Activated CD4-positive, alpha-beta memory T cell treated with anti-CD3 and anti-CD28 coated beads for 36 hours (primary cell): ENCODE measurements around the gene ASH1L. TPM values are rescaled to one million over a fixed set of nuclear protein-coding genes. Genes with fewer than 3 reads are reported as not detected.
"Not testable (repeated sequence)": the region's sequence is repeated elsewhere in the genome, so short reads cannot be mapped to it uniquely, and the experiment has no call there.

Experiments
- CTCF ChIA-PET: fragments of 350-600 bp; sonication (Branson Sonifier 250); formaldehyde crosslinking; loops from one replicate; lab custom pipeline; 2021; ENCODE audit warnings: antibody characterized with exemption, inconsistent platforms; lab: Charles Lee
- POLR2A ChIA-PET: fragments of 350-600 bp; sonication (Branson Sonifier 250); formaldehyde crosslinking; loops from one replicate; lab custom pipeline; 2021; ENCODE audit warnings: antibody characterized with exemption; lab: Charles Lee
- DNase-seq: peaks from one replicate; pipeline ENCODE4 v3.0.0-alpha.2; 2020
- H3K27ac Mint-ChIP-seq: one replicate; pipeline ENCODE4 v1.8.0; 2021; ENCODE audit warnings: mixed read lengths
- H3K27me3 Mint-ChIP-seq: one replicate; pipeline ENCODE4 v1.8.0; 2021; ENCODE audit warnings: mixed read lengths
- H3K36me3 Mint-ChIP-seq: one replicate; pipeline ENCODE4 v1.8.0; 2021; ENCODE audit warnings: mixed read lengths
- H3K4me1 Mint-ChIP-seq: one replicate; pipeline ENCODE4 v1.8.0; 2021; ENCODE audit warnings: low read depth, mixed read lengths
- H3K4me3 Mint-ChIP-seq: one replicate; pipeline ENCODE4 v1.8.0; 2021; ENCODE audit warnings: mild to moderate bottlenecking, mixed read lengths
- H3K9me3 Mint-ChIP-seq: one replicate; pipeline ENCODE4 v1.8.0; 2021; ENCODE audit warnings: mixed read lengths
- intact Hi-C: fragments of 100-400 bp; cut with micrococcal nuclease; formaldehyde crosslinking; loops from one replicate; pipeline ENCODE4 v1.15.1; 2023
- total RNA-seq, 2 experiments: library from RNA; stranded (reverse); gene quantifications; one replicate each; pipeline ENCODE4 v1.2.3, GENCODE V29; 2021

ASH1L gene
- total RNA-seq, 2 experiments from 2014 or later: 28.8 to 29.6 TPM

- H3K27ac Mint-ChIP-seq: no peak overlapping the region
- peaks cover 45% of the 10 kb centered on the region for H3K36me3 Mint-ChIP-seq
- no peak overlapping the region for H3K4me3 Mint-ChIP-seq
- no peaks in the 10 kb centered on the region for H3K27me3 Mint-ChIP-seq
- H3K9me3 Mint-ChIP-seq: no peaks in the 10 kb centered on the region
- no peaks in the 10 kb centered on the region for H3K4me1 Mint-ChIP-seq
- ChIA-PET POLR2A (no interaction called here), CTCF (interaction anchor here (1.8 to 2.1 kb wide), 2 partner anchors 7 to 89 kb away, joined by 4 to 15 read pairs; no protein-coding TSS in a partner anchor)
- intact Hi-C loops: no loop called here
- DNase-seq: no peak
These were observed 223.0 kb downstream of the ASH1L start for GRCh38 chr1:155339515-155340097.

GRCh38 chr1:155334962-155335361 is 227.6 kb downstream of the ASH1L start:
- ChIA-PET POLR2A (no interaction called here), CTCF (interaction anchor here (1.5 kb wide), 1 partner anchor 11 kb away, joined by 5 read pairs; no protein-coding TSS in a partner anchor)
- no peak overlapping the region for H3K27ac Mint-ChIP-seq
- no peaks in the 10 kb centered on the region for H3K4me1 Mint-ChIP-seq
- intact Hi-C loops: no loop called here
- H3K9me3 Mint-ChIP-seq: no peaks in the 10 kb centered on the region
- H3K4me3 Mint-ChIP-seq: no peak overlapping the region
- H3K36me3 Mint-ChIP-seq: peaks cover 35% of the 10 kb centered on the region
- no peaks in the 10 kb centered on the region for H3K27me3 Mint-ChIP-seq
- DNase-seq: no peak

- ChIA-PET POLR2A (no interaction called here), CTCF (no interaction called here)
- no peak for DNase-seq
- H3K27me3 Mint-ChIP-seq: no peaks in the 10 kb centered on the region
- intact Hi-C loops: loop anchor here (10.0 kb wide), 1 partner anchor 265 kb away; no protein-coding TSS in a partner anchor
- no peaks in the 10 kb centered on the region for H3K9me3 Mint-ChIP-seq
- H3K27ac Mint-ChIP-seq: peak overlapping the region; percentile 45
- H3K36me3 Mint-ChIP-seq: peaks cover 15% of the 10 kb centered on the region
- H3K4me3 Mint-ChIP-seq: no peak overlapping the region
- peaks cover 4% of the 10 kb centered on the region for H3K4me1 Mint-ChIP-seq
These were observed 232.5 kb downstream of the ASH1L start for GRCh38 chr1:155329980-155330598.

DNA sequence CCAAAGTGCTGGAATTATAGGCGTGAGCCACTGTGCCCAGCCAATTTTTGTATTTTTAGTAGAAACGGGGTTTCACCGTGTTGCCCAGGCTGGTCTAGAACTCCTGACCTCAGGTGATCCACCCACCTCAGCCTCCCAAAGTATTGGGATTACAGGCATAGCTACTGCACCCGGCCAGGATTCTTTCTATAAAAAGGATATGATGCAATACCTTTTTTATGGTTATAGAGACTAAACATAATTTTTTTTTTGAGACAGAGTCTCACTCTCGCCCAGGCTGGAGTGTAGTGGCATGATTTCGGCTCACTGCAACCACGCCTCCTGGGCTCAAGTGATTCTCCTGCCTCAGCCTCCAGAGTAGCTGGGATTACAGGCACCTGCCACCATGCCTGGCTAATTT is 233.7 kb downstream of the ASH1L start:
- H3K9me3 Mint-ChIP-seq, H3K27ac Mint-ChIP-seq, DNase-seq, H3K27me3 Mint-ChIP-seq, POLR2A ChIA-PET, H3K4me3 Mint-ChIP-seq, H3K4me1 Mint-ChIP-seq: not testable (repeated sequence)
- CTCF ChIA-PET: interaction anchor here (0.6 to 2.9 kb wide), 4 partner anchors 11 to 532 kb away, joined by 3 to 19 read pairs (median 4); no protein-coding TSS in a partner anchor
- H3K36me3 Mint-ChIP-seq: peaks cover 13% of the 10 kb centered on the region
- intact Hi-C loops: loop anchor here (10.0 kb wide), 1 partner anchor 266 kb away; no protein-coding TSS in a partner anchor

DNA sequence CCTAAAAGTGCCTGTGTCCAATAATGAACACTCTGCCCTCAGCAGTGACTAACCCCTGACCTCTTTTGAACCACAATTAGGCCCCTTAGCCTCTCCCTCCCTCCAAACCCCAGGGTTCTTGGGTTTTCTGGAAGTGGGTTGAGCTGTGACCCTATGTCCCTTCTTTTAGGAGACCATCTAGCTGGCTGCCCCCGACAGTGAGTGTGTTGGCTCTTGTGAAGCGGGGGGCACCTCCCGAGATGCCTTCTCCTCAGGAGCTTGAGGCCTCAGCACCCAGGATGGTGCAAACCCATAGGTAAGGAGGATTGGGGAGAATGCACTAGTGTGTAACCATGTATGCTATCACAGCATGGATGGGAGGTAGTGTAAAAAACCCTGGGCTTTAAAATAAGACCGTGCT is 234.6 kb downstream of the ASH1L start:
- DNase-seq: no peak
- Mint-ChIP-seq H3K9me3 (no peaks in the 10 kb centered on the region), H3K36me3 (peaks cover 9% of the 10 kb centered on the region), H3K4me1 (peaks cover 4% of the 10 kb centered on the region), H3K27ac (no peak overlapping the region), H3K4me3 (no peak overlapping the region), H3K27me3 (no peaks in the 10 kb centered on the region)
- POLR2A ChIA-PET: interaction anchor here (0.7 kb wide), 1 partner anchor 15 kb away, joined by 5 read pairs; no protein-coding TSS in a partner anchor
- intact Hi-C loops: loop anchor here (10.0 kb wide), 1 partner anchor 267 kb away; no protein-coding TSS in a partner anchor
- CTCF ChIA-PET: interaction anchor here (0.6 to 2.9 kb wide), 4 partner anchors 10 to 176 kb away, joined by 4 to 19 read pairs (median 4); no protein-coding TSS in a partner anchor

DNA sequence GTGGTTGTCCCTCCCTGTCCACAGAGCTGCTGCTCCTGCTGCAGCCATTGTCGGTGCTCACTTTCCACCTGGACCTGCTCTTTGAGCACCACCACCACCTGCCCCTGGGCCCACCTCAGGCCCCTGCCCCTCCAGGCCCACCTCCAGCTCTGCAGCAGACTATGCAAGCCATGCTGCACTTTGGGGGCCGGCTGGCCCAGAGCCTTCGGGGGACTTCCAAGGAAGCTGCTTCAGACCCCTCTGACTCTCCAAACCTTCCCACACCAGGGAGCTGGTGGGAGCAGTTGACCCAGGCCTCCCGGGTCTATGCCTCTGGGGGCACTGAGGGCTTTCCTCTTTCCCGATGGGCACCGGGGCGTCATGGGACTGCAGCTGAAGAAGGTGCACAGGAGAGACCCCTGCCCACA is 236.0 kb downstream of the ASH1L start:
- H3K36me3 Mint-ChIP-seq: peaks cover 9% of the 10 kb centered on the region
- H3K9me3 Mint-ChIP-seq: no peaks in the 10 kb centered on the region
- no peak overlapping the region for H3K27ac Mint-ChIP-seq
- DNase-seq: no peak
- ChIA-PET CTCF (interaction anchor here (2.9 kb wide), 1 partner anchor 76 kb away, joined by 19 read pairs; no protein-coding TSS in a partner anchor), POLR2A (no interaction called here)
- peaks cover 12% of the 10 kb centered on the region for H3K4me1 Mint-ChIP-seq
- no peak overlapping the region for H3K4me3 Mint-ChIP-seq
- H3K27me3 Mint-ChIP-seq: no peaks in the 10 kb centered on the region
- intact Hi-C loops: loop anchor here (10.0 kb wide), 1 partner anchor 268 kb away; no protein-coding TSS in a partner anchor

GRCh38 chr1:155326020-155326526 is 236.5 kb downstream of the ASH1L start:
- POLR2A ChIA-PET: no interaction called here
- intact Hi-C loops: loop anchor here (10.0 kb wide), 1 partner anchor 269 kb away; no protein-coding TSS in a partner anchor
- peak overlapping the region; percentile 5 for H3K4me3 Mint-ChIP-seq
- H3K4me1 Mint-ChIP-seq: peaks cover 16% of the 10 kb centered on the region
- H3K27ac Mint-ChIP-seq: peak overlapping the region; percentile 3
- CTCF ChIA-PET: interaction anchor here (2.9 kb wide), 1 partner anchor 76 kb away, joined by 19 read pairs; no protein-coding TSS in a partner anchor
- no peaks in the 10 kb centered on the region for H3K27me3 Mint-ChIP-seq
- peaks cover 9% of the 10 kb centered on the region for H3K36me3 Mint-ChIP-seq
- DNase-seq: no peak
- H3K9me3 Mint-ChIP-seq: no peaks in the 10 kb centered on the region

GRCh38 chr1:155325603-155325893 is 237.1 kb downstream of the ASH1L start:
- H3K27ac Mint-ChIP-seq: no peak overlapping the region
- ChIA-PET POLR2A (no interaction called here), CTCF (interaction anchor here (6.3 kb wide), 1 partner anchor 74 kb away, joined by 188 read pairs; the partner anchor contains the start of gene ENTREP3)
- DNase-seq: no peak
- no peaks in the 10 kb centered on the region for H3K9me3 Mint-ChIP-seq
- peak overlapping the region; percentile 42 for H3K4me3 Mint-ChIP-seq
- intact Hi-C loops: loop anchor here (10.0 kb wide), 1 partner anchor 269 kb away; no protein-coding TSS in a partner anchor
- peaks cover 20% of the 10 kb centered on the region for H3K4me1 Mint-ChIP-seq
- peaks cover 7% of the 10 kb centered on the region for H3K36me3 Mint-ChIP-seq
- no peaks in the 10 kb centered on the region for H3K27me3 Mint-ChIP-seq

DNA sequence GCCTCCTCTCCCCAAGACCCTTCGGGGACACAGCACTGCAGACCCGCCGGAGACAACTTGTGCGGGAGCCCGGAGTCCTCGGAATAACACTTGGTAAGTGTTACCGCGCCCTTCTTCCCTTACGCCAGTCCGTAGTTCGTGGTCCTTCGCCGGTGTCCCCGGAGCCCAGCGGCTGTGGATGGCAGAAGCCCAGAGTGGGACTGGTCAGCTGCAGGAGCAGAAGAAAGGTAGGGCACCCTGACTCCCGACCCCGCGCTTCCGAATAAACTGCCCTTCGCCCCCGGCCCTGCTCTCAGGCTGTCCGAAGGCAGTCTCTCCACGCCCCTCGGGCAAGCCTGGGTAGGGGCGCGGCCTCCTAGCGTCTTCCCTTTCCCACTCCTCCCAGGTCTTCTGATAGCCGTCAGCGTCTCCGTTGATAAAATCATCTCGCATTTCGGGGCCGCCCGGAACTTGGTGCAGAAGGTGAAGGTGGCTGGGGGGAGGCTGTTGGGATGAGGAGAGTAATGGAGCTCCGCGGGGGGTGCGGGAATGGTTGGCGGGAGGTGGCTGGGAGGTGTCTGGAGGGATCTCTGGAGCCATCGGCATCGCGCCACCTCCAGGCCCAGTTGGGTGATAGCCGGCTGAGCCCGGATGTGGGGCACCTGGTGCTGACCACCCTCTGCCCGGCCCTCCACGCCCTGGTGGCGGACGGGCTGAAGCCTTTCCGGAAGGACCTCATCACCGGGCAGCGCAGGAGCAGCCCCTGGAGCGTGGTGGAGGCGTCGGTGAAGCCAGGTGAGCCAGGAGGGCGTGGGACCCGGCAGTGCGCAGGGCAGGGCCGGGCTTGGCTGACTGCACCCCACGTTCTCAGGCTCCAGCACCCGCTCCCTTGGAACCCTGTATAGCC is 237.6 kb downstream of the ASH1L start:
- Mint-ChIP-seq H3K27ac (no peak overlapping the region), H3K4me1 (peaks cover 26% of the 10 kb centered on the region), H3K27me3 (no peaks in the 10 kb centered on the region), H3K9me3 (no peaks in the 10 kb centered on the region), H3K4me3 (peak overlapping the region; percentile 83), H3K36me3 (peaks cover 12% of the 10 kb centered on the region)
- CTCF ChIA-PET: interaction anchor here (2.0 to 6.3 kb wide), 5 partner anchors 47 to 73 kb away, joined by 6 to 188 read pairs (median 14); partner anchors contain the start of genes CLK2, ENTREP3 and SCAMP3
- intact Hi-C loops: loop anchor here (1.0 to 10.0 kb wide), 4 partner anchors 75 to 420 kb away; no protein-coding TSS in a partner anchor
- peak; percentile 38 for DNase-seq
- POLR2A ChIA-PET: interaction anchor here (1.3 kb wide), 1 partner anchor 63 kb away, joined by 5 read pairs; the partner anchor contains the start of gene SCAMP3

DNA sequence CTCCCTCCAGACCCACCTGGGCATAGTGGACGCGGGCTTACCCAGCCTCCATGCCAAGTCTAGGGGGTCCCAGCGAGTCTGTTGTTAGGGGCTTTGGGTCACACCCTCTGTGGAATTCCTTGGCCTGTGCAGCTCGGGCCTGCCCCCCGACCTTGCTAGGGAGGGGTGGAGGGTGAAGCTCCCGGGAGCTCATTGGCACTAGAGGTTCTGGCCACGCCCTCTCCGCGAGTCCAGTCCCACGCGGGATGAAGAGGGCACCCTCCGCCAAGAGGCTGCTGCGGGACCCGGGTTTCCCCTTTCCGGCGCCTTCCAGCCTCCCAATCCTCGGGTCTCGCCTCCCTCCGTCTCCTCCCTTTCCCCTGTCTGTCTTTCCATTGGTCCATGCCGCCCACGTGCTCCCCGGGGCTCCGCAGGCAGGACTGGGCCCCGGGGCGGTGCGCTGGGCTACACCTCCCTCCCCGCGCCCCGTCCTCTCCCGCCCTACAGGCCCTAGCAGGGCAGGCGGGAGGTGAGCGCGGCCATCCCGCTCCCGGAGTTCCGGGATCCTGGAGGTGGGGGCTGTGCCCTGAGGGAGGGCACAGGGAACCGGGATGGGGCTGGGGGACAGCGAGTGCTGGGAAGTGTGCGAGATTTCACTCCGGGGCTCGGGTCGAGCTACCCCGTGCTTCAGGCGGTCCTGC is 238.4 kb downstream of the ASH1L start:
- ChIA-PET CTCF (interaction anchor here (0.7 to 6.3 kb wide), 18 partner anchors 11 to 366 kb away, joined by 3 to 188 read pairs (median 6); partner anchors contain the start of genes CLK2, ENTREP3, FDPS and HCN3), POLR2A (interaction anchor here (0.9 to 1.5 kb wide), 6 partner anchors 51 to 1104 kb away, joined by 3 to 6 read pairs (median 5); partner anchors contain the start of genes CLK2, SCAMP3 and UBAP2L)
- peak overlapping the region; percentile 83 for H3K4me3 Mint-ChIP-seq
- DNase-seq: peak; percentile 97
- peaks cover 29% of the 10 kb centered on the region for H3K4me1 Mint-ChIP-seq
- no peaks in the 10 kb centered on the region for H3K27me3 Mint-ChIP-seq
- no peaks in the 10 kb centered on the region for H3K9me3 Mint-ChIP-seq
- intact Hi-C loops: loop anchor here (1.0 to 10.0 kb wide), 4 partner anchors 74 to 421 kb away; no protein-coding TSS in a partner anchor
- H3K27ac Mint-ChIP-seq: peak overlapping the region; percentile 69
- H3K36me3 Mint-ChIP-seq: peaks cover 16% of the 10 kb centered on the region
